Tibial nerve (tissue), 4 donors: ENCODE measurements around the gene SYK. TPM values are rescaled to one million over a fixed set of nuclear protein-coding genes. Genes with fewer than 3 reads are reported as not detected.

ENCODE experiments used
- DNase-seq, 2 donors: peaks; one replicate each; pipeline ENCODE4 v3.0.0-alpha.2; 2019; ENCODE audit warnings: low spot score in 2 of 2
- H3K27ac ChIP-seq, 4 donors: fragments of 200-600 bp; sonication (generic) in 3 of 4; one replicate each; pipeline ENCODE4 v1.5.1; 2017 to 2019; ENCODE audit warnings: mild to moderate bottlenecking in 1 of 4
- H3K27me3 ChIP-seq, 2 donors: fragments of 200-600 bp; sonication (generic) in 1 of 2; one replicate each; pipeline versions ENCODE4 v1.5.1 to v1.6.0; 2017 to 2019
- H3K36me3 ChIP-seq, 3 donors: fragments of 200-600 bp; sonication (generic); one replicate each; pipeline ENCODE4 v1.5.1; 2018 to 2019
- H3K4me1 ChIP-seq, 4 donors: fragments of 200-600 bp; sonication (generic) in 3 of 4; one replicate each; pipeline ENCODE4 v1.5.1; 2017 to 2019
- H3K4me3 ChIP-seq, 4 donors: fragments of 200-600 bp; sonication (generic) in 3 of 4; one replicate each; pipeline ENCODE4 v1.5.1; 2017 to 2019; ENCODE audit warnings: mild to moderate bottlenecking in 1 of 4, moderate library complexity in 1 of 4
- H3K9me3 ChIP-seq, 4 donors: fragments of 200-600 bp; sonication (generic) in 3 of 4; one replicate each; pipeline ENCODE4 v1.5.1; 2017 to 2019
- EP300 ChIP-seq, 2 donors: sonication (generic); formaldehyde crosslinking; IDR thresholded peaks; one replicate each; pipeline ENCODE4 v1.6.1; 2017; ENCODE audit warnings: antibody characterized with exemption in 2 of 2, mild to moderate bottlenecking in 1 of 2
- POLR2A ChIP-seq, 2 donors: fragments of 450-650 bp; IDR thresholded peaks; one replicate each; pipeline ENCODE4 v1.6.1; 2017; ENCODE audit warnings: antibody characterized with exemption in 2 of 2, mild to moderate bottlenecking in 2 of 2, moderate library complexity in 2 of 2
- WGBS, 2 donors: methylation state at CpG; one replicate each; pipeline ENCODE4 v1.1.5; 2018; 5-methylcytosine and 5-hydroxymethylcytosine counted together
- total RNA-seq, 4 donors: library from RNA; depleted of rRNA; stranded (reverse); fragments of >200 nt; gene quantifications; one replicate each; pipeline ENCODE4 v1.1.0, GENCODE V29; 2016
- TF ChIP-seq, protein P1 (sequence below), 5 experiments: fragments of 200-600 bp in 3 of 5; fragments of 450-650 bp in 2 of 5; sonication (generic) in 3 of 5; IDR thresholded peaks; one replicate each; pipeline ENCODE4 v1.5.1; 2016 to 2019; ENCODE audit warnings: antibody characterized with exemption in 5 of 5, mild to moderate bottlenecking in 3 of 5, moderate library complexity in 2 of 5

The SYK gene
- total RNA-seq, 4 donors from 2014 or later: 8.0 to 20.7 (median 13.2) TPM

DNA sequence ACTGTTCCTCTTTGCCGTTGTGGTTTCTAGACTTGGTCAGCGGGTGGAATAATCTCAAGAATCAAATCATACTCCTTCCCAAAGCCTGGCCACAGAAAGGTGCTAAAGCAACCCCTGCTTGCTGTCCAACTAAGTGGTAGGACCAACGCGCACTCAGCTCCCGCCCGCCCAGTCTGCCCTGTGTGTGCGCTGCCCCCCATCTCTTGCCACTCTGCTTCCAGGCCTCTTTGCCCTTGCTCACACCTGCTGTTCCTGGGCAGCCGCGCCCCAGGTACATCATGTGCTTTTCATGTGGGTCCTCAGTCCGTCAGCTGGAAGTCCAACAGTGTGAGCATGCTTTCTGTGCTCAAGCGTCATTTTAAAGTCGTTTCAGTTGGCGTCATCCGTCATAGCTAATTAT, 65.5 kb downstream of the SYK start:
- H3K4me1 ChIP-seq: peaks cover 0 to 3% (median 0%) of the 10 kb centered on the region in 4 donors
- DNase-seq: no peak
- no peak overlapping the region for H3K4me3 ChIP-seq
- no peak overlapping the region for H3K27ac ChIP-seq
- no peaks in the 10 kb centered on the region for H3K9me3 ChIP-seq
- peaks cover 0 to 12% (median 0%) of the 10 kb centered on the region in 3 donors for H3K36me3 ChIP-seq
- no peaks in the 10 kb centered on the region for H3K27me3 ChIP-seq
- TF ChIP-seq POLR2A (IDR thresholded peaks at IDR 0.05) (no peak), EP300 (IDR thresholded peaks at IDR 0.05) (no peak)
- TF ChIP-seq, protein P1, sequence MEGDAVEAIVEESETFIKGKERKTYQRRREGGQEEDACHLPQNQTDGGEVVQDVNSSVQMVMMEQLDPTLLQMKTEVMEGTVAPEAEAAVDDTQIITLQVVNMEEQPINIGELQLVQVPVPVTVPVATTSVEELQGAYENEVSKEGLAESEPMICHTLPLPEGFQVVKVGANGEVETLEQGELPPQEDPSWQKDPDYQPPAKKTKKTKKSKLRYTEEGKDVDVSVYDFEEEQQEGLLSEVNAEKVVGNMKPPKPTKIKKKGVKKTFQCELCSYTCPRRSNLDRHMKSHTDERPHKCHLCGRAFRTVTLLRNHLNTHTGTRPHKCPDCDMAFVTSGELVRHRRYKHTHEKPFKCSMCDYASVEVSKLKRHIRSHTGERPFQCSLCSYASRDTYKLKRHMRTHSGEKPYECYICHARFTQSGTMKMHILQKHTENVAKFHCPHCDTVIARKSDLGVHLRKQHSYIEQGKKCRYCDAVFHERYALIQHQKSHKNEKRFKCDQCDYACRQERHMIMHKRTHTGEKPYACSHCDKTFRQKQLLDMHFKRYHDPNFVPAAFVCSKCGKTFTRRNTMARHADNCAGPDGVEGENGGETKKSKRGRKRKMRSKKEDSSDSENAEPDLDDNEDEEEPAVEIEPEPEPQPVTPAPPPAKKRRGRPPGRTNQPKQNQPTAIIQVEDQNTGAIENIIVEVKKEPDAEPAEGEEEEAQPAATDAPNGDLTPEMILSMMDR (IDR thresholded peaks at IDR 0.05): no peak
- 94% methylated on average over 14 of the region's 14 CpGs for WGBS, 2 donors

DNA sequence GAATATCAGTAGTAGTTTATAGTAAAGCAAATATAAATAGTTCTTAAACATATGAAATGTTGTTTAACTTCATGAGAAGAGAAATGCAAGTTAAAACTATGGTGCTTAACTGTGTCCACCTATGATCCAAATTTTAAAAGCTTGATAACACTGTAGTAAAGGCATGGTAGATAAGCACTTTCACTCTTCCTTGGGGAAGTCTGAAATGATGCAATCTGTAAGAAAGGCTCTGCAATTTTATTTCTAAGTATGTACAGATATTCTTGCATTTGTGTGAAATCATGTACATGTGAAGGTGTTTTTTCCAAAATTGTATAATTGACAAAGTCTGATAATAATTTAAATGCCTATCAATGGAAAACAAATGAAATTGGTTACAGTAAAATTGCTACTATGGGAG, 66.9 kb downstream of the SYK start:
- DNase-seq: no peak
- Histone ChIP-seq H3K27ac (no peak overlapping the region), H3K36me3 (peaks cover 0 to 7% (median 0%) of the 10 kb centered on the region in 3 donors), H3K9me3 (no peaks in the 10 kb centered on the region), H3K27me3 (no peaks in the 10 kb centered on the region), H3K4me3 (no peak overlapping the region), H3K4me1 (peaks cover 0 to 3% (median 0%) of the 10 kb centered on the region in 4 donors)
- no peak for TF ChIP-seq EP300 (IDR thresholded peaks at IDR 0.05)

DNA sequence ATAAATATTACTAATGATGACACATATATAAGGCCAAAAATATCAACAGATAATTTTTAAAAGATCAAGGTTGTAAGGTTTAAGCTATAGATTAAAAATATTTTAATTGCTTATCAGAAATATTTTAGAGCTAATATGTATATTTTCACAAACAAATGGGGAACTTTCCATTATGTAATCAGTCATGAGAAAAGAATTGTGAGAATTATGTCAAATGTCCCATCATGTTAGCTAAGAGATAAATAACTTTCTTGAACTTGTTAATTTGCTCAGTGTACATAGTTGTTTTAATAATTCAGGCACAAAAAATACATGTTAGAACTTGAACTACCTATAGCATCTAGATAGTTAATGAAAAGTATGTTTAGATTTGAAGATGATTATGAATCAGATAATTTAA, 67.7 kb downstream of the SYK start:
- Histone ChIP-seq H3K27me3 (no peaks in the 10 kb centered on the region), H3K4me3 (no peak overlapping the region), H3K9me3 (no peaks in the 10 kb centered on the region), H3K4me1 (peaks cover 0 to 3% (median 0%) of the 10 kb centered on the region in 4 donors), H3K36me3 (peaks cover 0 to 9% (median 0%) of the 10 kb centered on the region in 3 donors), H3K27ac (no peak overlapping the region)
- TF ChIP-seq, protein P1 (IDR thresholded peaks at IDR 0.05): no peak
- TF ChIP-seq EP300 (IDR thresholded peaks at IDR 0.05): no peak
- no peak for TF ChIP-seq POLR2A (IDR thresholded peaks at IDR 0.05)
- no peak for DNase-seq

DNA sequence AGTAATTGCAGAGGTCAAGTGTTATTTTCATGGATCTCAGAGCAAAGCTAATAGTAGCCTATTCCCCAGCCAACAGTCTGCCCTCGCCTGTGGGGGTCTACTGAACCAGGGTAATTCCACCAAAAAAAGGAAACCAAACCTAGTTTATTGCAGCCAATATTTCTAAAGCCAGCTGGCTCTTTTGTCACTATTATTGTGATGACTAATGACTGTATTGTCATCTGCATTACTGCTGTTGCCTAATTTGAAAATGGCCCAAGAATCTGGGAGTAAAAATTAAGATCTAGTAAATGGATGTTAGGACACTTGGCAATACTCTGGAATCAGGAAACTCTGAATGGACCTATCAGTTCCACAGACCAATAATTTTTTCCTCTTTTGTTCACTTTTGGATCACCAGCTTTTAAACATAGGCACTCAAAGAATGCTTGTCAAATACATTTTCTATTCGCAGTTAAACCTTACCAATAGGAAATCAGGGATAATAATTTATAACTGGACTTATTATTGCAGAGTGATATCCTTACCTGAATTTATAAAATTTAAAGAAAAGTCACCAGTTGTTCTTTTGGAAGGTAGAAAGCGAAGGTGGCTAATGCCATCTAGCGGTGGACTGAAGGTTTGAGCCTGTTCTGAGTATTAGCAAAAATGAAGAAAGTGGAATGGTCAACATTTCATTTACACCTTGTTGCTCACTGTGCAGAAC, 69.2 kb downstream of the SYK start:
- H3K9me3 ChIP-seq: no peaks in the 10 kb centered on the region
- TF ChIP-seq EP300 (IDR thresholded peaks at IDR 0.05): no peak
- no peak for TF ChIP-seq POLR2A (IDR thresholded peaks at IDR 0.05)
- TF ChIP-seq, protein P1 (IDR thresholded peaks at IDR 0.05): peak; percentile 66 to 80 (median 71)
- no peak overlapping the region for H3K27ac ChIP-seq
- peaks cover 0 to 12% (median 0%) of the 10 kb centered on the region in 3 donors for H3K36me3 ChIP-seq
- H3K27me3 ChIP-seq: no peaks in the 10 kb centered on the region
- peak in 1 of 2 donors; percentile 37 for DNase-seq
- H3K4me3 ChIP-seq: no peak overlapping the region
- peaks cover 0 to 3% (median 0%) of the 10 kb centered on the region in 4 donors for H3K4me1 ChIP-seq
- WGBS, 2 donors: 10 to 14% methylated on average over 4 of the region's 4 CpGs

DNA sequence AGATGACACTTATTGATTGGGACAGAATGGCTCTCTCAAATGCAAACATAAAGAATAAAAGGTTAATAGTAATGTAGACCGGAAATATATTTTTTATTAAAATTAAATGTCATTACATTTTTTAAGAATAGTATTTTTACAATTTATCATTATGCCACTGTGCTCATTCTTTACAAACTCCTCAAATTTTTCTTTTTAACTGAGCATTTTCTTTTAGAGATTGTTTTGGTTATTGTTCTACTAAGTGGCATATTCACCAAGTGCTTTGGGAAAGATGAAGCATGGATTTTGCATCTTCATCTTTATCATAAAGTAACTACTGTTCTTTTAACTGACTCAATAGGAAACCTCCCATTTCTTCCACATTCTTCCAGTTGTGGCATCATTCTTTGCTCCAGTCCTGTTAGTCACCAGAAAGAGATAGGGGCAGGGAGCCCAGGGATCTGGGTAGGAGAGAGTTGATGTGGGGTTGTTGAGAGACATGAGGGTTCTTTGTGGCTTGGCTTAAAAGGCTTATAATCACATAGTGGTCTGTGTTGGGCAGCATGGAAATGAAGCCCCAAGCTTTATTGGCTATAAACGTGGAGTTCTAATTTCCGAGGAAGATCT, 69.8 kb downstream of the SYK start:
- Histone ChIP-seq H3K27me3 (no peaks in the 10 kb centered on the region), H3K9me3 (no peaks in the 10 kb centered on the region), H3K4me3 (no peak overlapping the region), H3K27ac (no peak overlapping the region), H3K36me3 (peaks cover 0 to 12% (median 0%) of the 10 kb centered on the region in 3 donors), H3K4me1 (peaks cover 0 to 3% (median 0%) of the 10 kb centered on the region in 4 donors)
- 40 to 41% methylated on average over 3 of the region's 3 CpGs for WGBS, 2 donors
- no peak for TF ChIP-seq EP300 (IDR thresholded peaks at IDR 0.05)
- TF ChIP-seq POLR2A (IDR thresholded peaks at IDR 0.05): no peak
- TF ChIP-seq, protein P1 (IDR thresholded peaks at IDR 0.05): no peak
- no peak for DNase-seq
